SK-N-SH treated with all-trans-retinoic acid at 6 μM for 48 hours (cell line): ENCODE results near the gene RDH14.

Experiments used
- ATAC-seq: fragments of 200-7000 bp; cut with Tn5 transposase; 3 replicates; pipeline ENCODE4 v1.9.1; 2020; ENCODE audit warnings: mild to moderate bottlenecking, moderate library complexity
- ARNTL ChIP-seq: fragments of 450-650 bp; formaldehyde crosslinking; IDR thresholded peaks from 2 replicates; pipeline ENCODE4 v1.5.0; 2020; ENCODE audit warnings: low read depth, mild to moderate bottlenecking, moderate library complexity, borderline replicate concordance
- GLIS3 ChIP-seq: fragments of 250-450 bp; sonication (Bioruptor Pico); IDR thresholded peaks from 2 replicates; pipeline ENCODE4 v1.5.0; 2020; ENCODE audit warnings: mild to moderate bottlenecking, moderate library complexity
- ISL1 ChIP-seq: fragments of 250-450 bp; sonication (Bioruptor Pico); IDR thresholded peaks from 2 replicates; pipeline ENCODE4 v2.1.2; 2022; ENCODE audit warnings: mild to moderate bottlenecking, moderate library complexity
- OSR1 ChIP-seq: fragments of 250-450 bp; sonication (Bioruptor Pico); IDR thresholded peaks from 2 replicates; pipeline ENCODE4 v1.8.0; 2022; ENCODE audit warnings: moderate library complexity, mild to moderate bottlenecking, inconsistent platforms
- PPARA ChIP-seq: fragments of 250-450 bp; sonication (Bioruptor Pico); IDR thresholded peaks from 2 replicates; pipeline ENCODE4 v1.5.0; 2020; ENCODE audit warnings: mild to moderate bottlenecking, borderline replicate concordance
- RARB ChIP-seq: fragments of 250-450 bp; sonication (Bioruptor Pico); IDR thresholded peaks from 2 replicates; pipeline ENCODE4 v1.8.0; 2021; ENCODE audit warnings: mild to moderate bottlenecking, moderate library complexity
- SNAI2 ChIP-seq: fragments of 250-450 bp; sonication (Bioruptor Pico); IDR thresholded peaks from 2 replicates; pipeline ENCODE4 v1.5.0; 2020; ENCODE audit warnings: mild to moderate bottlenecking, moderate library complexity
- TOX ChIP-seq: fragments of 250-450 bp; sonication (Bioruptor Pico); IDR thresholded peaks from 2 replicates; pipeline ENCODE4 v1.8.0; 2021; ENCODE audit warnings: mild to moderate bottlenecking, moderate library complexity, borderline replicate concordance
- TSHZ2 ChIP-seq: fragments of 250-450 bp; sonication (Bioruptor Pico); IDR thresholded peaks from 2 replicates; pipeline ENCODE4 v1.5.0; 2020; ENCODE audit warnings: mild to moderate bottlenecking, moderate library complexity
- ZNF565 ChIP-seq: fragments of 450-650 bp; formaldehyde crosslinking; conservative IDR thresholded peaks from 2 replicates; pipeline ENCODE4 v1.5.0; 2020; ENCODE audit warnings: low read depth, mild to moderate bottlenecking, moderate library complexity
- ZNF70 ChIP-seq: fragments of 450-650 bp; formaldehyde crosslinking; IDR thresholded peaks from 2 replicates; pipeline ENCODE4 v1.5.0; 2020; ENCODE audit warnings: mild to moderate bottlenecking, moderate library complexity
- ZNF8 ChIP-seq: fragments of 450-650 bp; formaldehyde crosslinking; IDR thresholded peaks from 2 replicates; pipeline ENCODE4 v1.5.0; 2020; ENCODE audit warnings: mild to moderate bottlenecking, moderate library complexity
- TF ChIP-seq, protein P1 (sequence below): fragments of 250-450 bp; sonication (Bioruptor Pico); IDR thresholded peaks from 2 replicates; pipeline ENCODE4 v1.8.0; 2021; ENCODE audit warnings: low read depth, mild to moderate bottlenecking, moderate library complexity, borderline replicate concordance
- TF ChIP-seq, protein P2 (sequence below): fragments of 250-450 bp; sonication (Bioruptor Pico); IDR thresholded peaks from 2 replicates; pipeline ENCODE4 v1.5.1; 2021; ENCODE audit warnings: mild to moderate bottlenecking, moderate library complexity
- TF ChIP-seq, protein P3 (sequence below): fragments of 250-450 bp; sonication (Bioruptor Pico); IDR thresholded peaks from 2 replicates; pipeline ENCODE4 v1.5.1; 2020; ENCODE audit warnings: low read depth, mild to moderate bottlenecking, moderate library complexity

RDH14 gene

DNA sequence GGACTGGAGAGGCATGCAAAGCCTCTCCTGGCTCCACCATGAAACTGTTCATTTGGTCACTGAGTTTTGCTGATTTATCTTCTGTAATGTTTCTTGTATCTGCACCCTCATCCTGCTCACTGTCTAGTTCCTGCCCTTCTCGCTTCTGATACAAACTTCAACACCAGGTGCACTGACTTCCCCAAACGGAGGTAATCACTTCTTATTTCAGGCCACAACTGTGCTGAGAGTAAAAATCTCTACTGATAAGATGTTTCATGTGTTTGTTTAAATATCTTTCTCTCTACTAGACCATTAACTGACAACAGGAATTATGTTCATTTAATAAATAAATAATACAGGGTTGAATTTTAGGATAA lies 39.8 kb upstream of the RDH14 start:
- ATAC-seq: peak; percentile 16; the same call in 2 of the 3 replicates

DNA sequence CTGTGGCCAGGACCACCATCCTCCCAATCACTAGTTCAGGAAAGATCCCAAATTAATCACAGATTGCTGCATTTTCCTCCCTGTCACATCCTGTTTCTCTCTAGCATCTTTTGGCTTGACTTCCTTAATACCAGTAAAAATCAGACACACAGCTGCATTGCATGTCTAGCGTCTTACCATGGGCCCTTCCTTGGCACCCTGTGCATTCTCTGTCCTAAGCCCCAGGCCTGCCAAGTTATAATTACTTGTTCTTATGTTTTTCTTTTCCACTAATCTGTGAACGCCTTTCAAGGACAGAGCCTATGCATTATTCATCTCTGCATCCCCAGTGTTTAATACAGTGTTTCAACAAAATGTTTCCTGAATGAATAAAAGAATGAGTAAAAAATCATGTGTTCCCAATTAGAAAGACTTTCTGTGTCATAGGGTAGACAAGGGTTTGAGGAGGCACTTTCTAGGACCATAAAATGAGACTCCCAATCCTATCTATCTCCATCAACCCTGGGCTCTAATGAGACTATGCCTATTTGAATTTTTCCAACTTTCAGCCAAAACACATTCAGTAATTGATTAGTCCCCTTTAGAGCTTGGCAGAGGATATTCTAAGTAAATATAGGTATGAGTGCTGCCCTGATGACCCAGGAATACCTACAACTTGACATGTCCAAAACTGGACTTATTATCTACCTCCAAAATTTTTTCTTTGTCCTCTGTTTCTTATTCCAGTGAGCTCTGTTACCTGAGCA lies 39.2 kb upstream of the RDH14 start:
- TF ChIP-seq TOX (no peak), ZNF8 (CRISPR knock-in tag) (no peak), ARNTL (CRISPR knock-in tag) (no peak), RARB (CRISPR knock-in tag) (no peak), ZNF565 (CRISPR knock-in tag) (no peak), OSR1 (CRISPR knock-in tag) (no peak)
- TF ChIP-seq, protein P1, sequence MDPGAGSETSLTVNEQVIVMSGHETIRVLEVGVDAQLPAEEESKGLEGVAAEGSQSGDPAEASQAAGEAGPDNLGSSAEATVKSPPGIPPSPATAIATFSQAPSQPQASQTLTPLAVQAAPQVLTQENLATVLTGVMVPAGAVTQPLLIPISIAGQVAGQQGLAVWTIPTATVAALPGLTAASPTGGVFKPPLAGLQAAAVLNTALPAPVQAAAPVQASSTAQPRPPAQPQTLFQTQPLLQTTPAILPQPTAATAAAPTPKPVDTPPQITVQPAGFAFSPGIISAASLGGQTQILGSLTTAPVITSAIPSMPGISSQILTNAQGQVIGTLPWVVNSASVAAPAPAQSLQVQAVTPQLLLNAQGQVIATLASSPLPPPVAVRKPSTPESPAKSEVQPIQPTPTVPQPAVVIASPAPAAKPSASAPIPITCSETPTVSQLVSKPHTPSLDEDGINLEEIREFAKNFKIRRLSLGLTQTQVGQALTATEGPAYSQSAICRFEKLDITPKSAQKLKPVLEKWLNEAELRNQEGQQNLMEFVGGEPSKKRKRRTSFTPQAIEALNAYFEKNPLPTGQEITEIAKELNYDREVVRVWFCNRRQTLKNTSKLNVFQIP (CRISPR knock-in tag): no peak
- TF ChIP-seq, protein P2, sequence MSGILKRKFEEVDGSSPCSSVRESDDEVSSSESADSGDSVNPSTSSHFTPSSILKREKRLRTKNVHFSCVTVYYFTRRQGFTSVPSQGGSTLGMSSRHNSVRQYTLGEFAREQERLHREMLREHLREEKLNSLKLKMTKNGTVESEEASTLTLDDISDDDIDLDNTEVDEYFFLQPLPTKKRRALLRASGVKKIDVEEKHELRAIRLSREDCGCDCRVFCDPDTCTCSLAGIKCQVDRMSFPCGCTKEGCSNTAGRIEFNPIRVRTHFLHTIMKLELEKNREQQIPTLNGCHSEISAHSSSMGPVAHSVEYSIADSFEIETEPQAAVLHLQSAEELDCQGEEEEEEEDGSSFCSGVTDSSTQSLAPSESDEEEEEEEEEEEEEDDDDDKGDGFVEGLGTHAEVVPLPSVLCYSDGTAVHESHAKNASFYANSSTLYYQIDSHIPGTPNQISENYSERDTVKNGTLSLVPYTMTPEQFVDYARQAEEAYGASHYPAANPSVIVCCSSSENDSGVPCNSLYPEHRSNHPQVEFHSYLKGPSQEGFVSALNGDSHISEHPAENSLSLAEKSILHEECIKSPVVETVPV: no peak
- TF ChIP-seq, protein P3, sequence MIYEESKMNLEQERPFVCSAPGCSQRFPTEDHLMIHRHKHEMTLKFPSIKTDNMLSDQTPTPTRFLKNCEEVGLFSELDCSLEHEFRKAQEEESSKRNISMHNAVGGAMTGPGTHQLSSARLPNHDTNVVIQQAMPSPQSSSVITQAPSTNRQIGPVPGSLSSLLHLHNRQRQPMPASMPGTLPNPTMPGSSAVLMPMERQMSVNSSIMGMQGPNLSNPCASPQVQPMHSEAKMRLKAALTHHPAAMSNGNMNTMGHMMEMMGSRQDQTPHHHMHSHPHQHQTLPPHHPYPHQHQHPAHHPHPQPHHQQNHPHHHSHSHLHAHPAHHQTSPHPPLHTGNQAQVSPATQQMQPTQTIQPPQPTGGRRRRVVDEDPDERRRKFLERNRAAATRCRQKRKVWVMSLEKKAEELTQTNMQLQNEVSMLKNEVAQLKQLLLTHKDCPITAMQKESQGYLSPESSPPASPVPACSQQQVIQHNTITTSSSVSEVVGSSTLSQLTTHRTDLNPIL (CRISPR knock-in tag): no peak
- peak; percentile 77 for ATAC-seq

More for the DNA sequence above, 39.8 kb upstream of the RDH14 start:
- TF ChIP-seq RARB (CRISPR knock-in tag) (no peak), TOX (no peak), ZNF565 (CRISPR knock-in tag) (no peak), GLIS3 (CRISPR knock-in tag) (no peak), SNAI2 (CRISPR knock-in tag) (no peak), TSHZ2 (no peak), ISL1 (no peak), PPARA (CRISPR knock-in tag) (no peak), ZNF70 (no peak)
- TF ChIP-seq, protein P2: no peak
- TF ChIP-seq, protein P1 (CRISPR knock-in tag): no peak
- TF ChIP-seq, protein P3 (CRISPR knock-in tag): no peak
